Activated CD4-positive, alpha-beta T cell treated with anti-CD3 and anti-CD28 coated beads, Interleukin-2, Interleukin-6, amounts not matched to agents 100 ng/mL and 50 ng/mL, durations not matched to agents 16 hours and 8 hours (primary cell): ENCODE measurements around the gene NCBP3.
"Not testable (repeated sequence)": the region's sequence is repeated elsewhere in the genome, so short reads cannot be mapped to it uniquely, and the experiment has no call there.

ENCODE experiments used
- DNase-seq: peaks from one replicate; pipeline ENCODE4 v3.0.0-alpha.2; 2020

NCBP3 gene

GRCh38 chr17:3846437-3847164 is 555 bp upstream of the NCBP3 start:
- no peak for DNase-seq

GRCh38 chr17:3845291-3845620 is 790 bp downstream of the NCBP3 start:
- DNase-seq = peak; percentile 68

- not testable (repeated sequence) for DNase-seq
These were observed 1.5 kb downstream of the NCBP3 start for GRCh38 chr17:3844556-3844955.

GRCh38 chr17:3843935-3844516 is 2.0 kb downstream of the NCBP3 start:
- DNase-seq = peak; percentile 72

GRCh38 chr17:3838206-3838605 is 7.8 kb downstream of the NCBP3 start:
- no peak for DNase-seq

GRCh38 chr17:3836551-3836950 is 9.5 kb downstream of the NCBP3 start:
- DNase-seq = no peak

GRCh38 chr17:3835410-3836229 is 10.4 kb downstream of the NCBP3 start:
- no peak for DNase-seq

- DNase-seq = no peak
These were observed 11.2 kb downstream of the NCBP3 start for GRCh38 chr17:3834811-3835210.

GRCh38 chr17:3828852-3829232 is 17.2 kb downstream of the NCBP3 start:
- no peak for DNase-seq

GRCh38 chr17:3828151-3828851 is 17.7 kb downstream of the NCBP3 start:
- no peak for DNase-seq

- peak; percentile 79 for DNase-seq
These were observed 18.8 kb downstream of the NCBP3 start for GRCh38 chr17:3827124-3827773.

- DNase-seq = no peak
These were observed 19.9 kb downstream of the NCBP3 start for GRCh38 chr17:3826191-3826590.

GRCh38 chr17:3821101-3821500 is 24.9 kb downstream of the NCBP3 start:
- DNase-seq = no peak

GRCh38 chr17:3818786-3819185 is 27.3 kb downstream of the NCBP3 start:
- DNase-seq = no peak

GRCh38 chr17:3817851-3818605 is 28.0 kb downstream of the NCBP3 start:
- DNase-seq = no peak

GRCh38 chr17:3815925-3816324 is 30.1 kb downstream of the NCBP3 start:
- DNase-seq = no peak

- no peak for DNase-seq
These were observed 30.9 kb downstream of the NCBP3 start for GRCh38 chr17:3815122-3815521.

GRCh38 chr17:3814361-3814760 is 31.7 kb downstream of the NCBP3 start:
- no peak for DNase-seq

GRCh38 chr17:3813171-3813570 is 32.9 kb downstream of the NCBP3 start:
- DNase-seq = no peak

GRCh38 chr17:3812771-3813170 is 33.3 kb downstream of the NCBP3 start:
- DNase-seq = no peak

- DNase-seq = no peak
These were observed 33.8 kb downstream of the NCBP3 start for GRCh38 chr17:3812284-3812683.

GRCh38 chr17:3810019-3810418 is 36.0 kb downstream of the NCBP3 start:
- DNase-seq = no peak
